Measurements from ENCODE around the gene LHB. TPM values are rescaled to one million over a fixed set of nuclear protein-coding genes. Genes with fewer than 3 reads are reported as not detected.
"Not testable (repeated sequence)": the region's sequence is repeated elsewhere in the genome, so short reads cannot be mapped to it uniquely, and the experiment has no call there.

The LHB gene
- total RNA-seq, 1 experiment from 2014 or later: not detected

- H3K27me3 ChIP-seq (ENCODE audit: insufficient read depth, low read length); H2BK15ac ChIP-seq (ENCODE audit: low read depth, low read length); H2BK20ac ChIP-seq (ENCODE audit: low read depth, low read length, poor library complexity, severe bottlenecking); H4K5ac ChIP-seq (ENCODE audit: insufficient read length, low read depth, low read length); H3K27ac Mint-ChIP-seq; H3K18ac ChIP-seq (ENCODE audit: insufficient read length, low read depth, low read length); H3K23me2 ChIP-seq (ENCODE audit: insufficient read length, low read depth, low read length, poor library complexity, severe bottlenecking); H3T11ph ChIP-seq (ENCODE audit: low read length); H3K56ac ChIP-seq (ENCODE audit: insufficient read length, low read depth, low read length); H3K9me3 Mint-ChIP-seq; H2BK120ac ChIP-seq (ENCODE audit: low read depth, low read length, poor library complexity, severe bottlenecking); H3K14ac ChIP-seq (ENCODE audit: insufficient read depth, low read length); H3K79me1 ChIP-seq (ENCODE audit: insufficient read depth, low read depth, low read length, poor library complexity, severe bottlenecking); H2BK12ac ChIP-seq (ENCODE audit: insufficient read length, low read depth, low read length); H3K9me3 ChIP-seq (ENCODE audit: control insufficient read depth, low read depth, low read length); DNase-seq; H4K20me1 ChIP-seq (ENCODE audit: control insufficient read depth, insufficient read depth, insufficient read length); H2AFZ ChIP-seq (ENCODE audit: low read length); H3K4me3 Mint-ChIP-seq; H3K9ac ChIP-seq (ENCODE audit: extremely low read depth, insufficient read length, low read length); H3K23ac ChIP-seq (ENCODE audit: insufficient read length, low read depth, low read length); H3K4me2 ChIP-seq (ENCODE audit: insufficient read depth, insufficient read length, low read length); H2BK5ac ChIP-seq (ENCODE audit: insufficient read length, low read length); H4K91ac ChIP-seq (ENCODE audit: insufficient read length, low read depth, low read length); H3K27ac ChIP-seq (ENCODE audit: insufficient read length, low read depth, low read length); H3K4ac ChIP-seq (ENCODE audit: low read depth, low read length); H3K36me3 Mint-ChIP-seq (ENCODE audit: insufficient read depth in 1 of 3, low read depth in 3 of 3); H2AK5ac ChIP-seq (ENCODE audit: insufficient read length, low read length); H3K79me2 ChIP-seq (ENCODE audit: insufficient read depth, low read length); H3K4me1 ChIP-seq (ENCODE audit: insufficient read depth, low read length); H4K8ac ChIP-seq (replicated peaks; ENCODE audit: insufficient read length, low read depth, low read length): not testable (repeated sequence)
- H3K27me3 Mint-ChIP-seq (ENCODE audit: low read depth): peaks cover 42% of the 10 kb centered on the region
- no CpG with 5 or more reads among the region's 15 CpGs for WGBS (ENCODE audit: extremely low coverage, insufficient read length, low lambda C conversion rate)
- peaks cover 12 to 20% of the 10 kb centered on the region in 2 experiments for H3K4me1 Mint-ChIP-seq
These were observed 7.3 kb upstream of the LHB start, which contains the start of gene CGB3 for GRCh38 chr19:49024233-49024632. CGB3 (minus strand) TSS chr19:49024333; CDS start chr19:49023971, 362 bp downstream.
